Measurements from ENCODE around the gene IRF4. TPM values are rescaled to one million over a fixed set of nuclear protein-coding genes. Genes with fewer than 3 reads are reported as not detected.

The IRF4 gene
- total RNA-seq, 1 experiment from 2014 or later: 0.72 TPM

DNA sequence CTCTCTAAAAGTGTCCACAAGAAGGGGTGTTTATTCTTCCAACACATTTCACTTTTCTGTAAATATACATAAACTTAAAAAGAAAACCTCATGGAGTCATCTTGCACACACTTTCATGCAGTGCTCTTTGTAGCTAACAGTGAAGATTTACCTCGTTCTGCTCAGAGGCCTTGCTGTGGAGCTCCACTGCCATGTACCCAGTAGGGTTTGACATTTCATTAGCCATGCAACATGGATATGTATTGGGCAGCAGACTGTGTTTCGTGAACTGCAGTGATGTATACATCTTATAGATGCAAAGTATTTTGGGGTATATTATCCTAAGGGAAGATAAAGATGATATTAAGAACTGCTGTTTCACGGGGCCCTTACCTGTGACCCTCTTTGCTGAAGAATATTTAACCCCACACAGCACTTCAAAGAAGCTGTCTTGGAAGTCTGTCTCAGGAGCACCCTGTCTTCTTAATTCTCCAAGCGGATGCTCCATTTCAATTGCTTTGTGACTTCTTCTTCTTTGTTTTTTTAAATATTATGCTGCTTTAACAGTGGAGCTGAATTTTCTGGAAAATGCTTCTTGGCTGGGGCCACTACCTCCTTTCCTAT lies 17.9 kb downstream of the IRF4 start:
- Histone ChIP-seq H3K27me3 (ENCODE audit: control insufficient read depth, insufficient read depth, low read length) (peaks cover 9% of the 10 kb centered on the region; the same call in 1 of the 2 replicates), H3K27ac (ENCODE audit: low read length) (no peak overlapping the region), H3K4me3 (ENCODE audit: low read depth in 2 of 2, low read length in 2 of 2) (no peak overlapping the region), H3K36me3 (ENCODE audit: control insufficient read depth, insufficient read depth, low read length) (no peaks in the 10 kb centered on the region), H3K9me3 (ENCODE audit: control insufficient read depth, insufficient read depth, low read depth, low read length) (0 out of 2 replicates have a peak, but pooled peaks cover 3% of the 10 kb centered on the region), H3K4me1 (ENCODE audit: control insufficient read depth, insufficient read depth, low read length) (no peaks in the 10 kb centered on the region)
- BruUV-seq (replicated peaks): no TSS peak
- TF ChIP-seq TCF7L2 (IDR thresholded peaks at IDR 0.05; ENCODE audit: low read depth, low read length) (no peak), SIN3A (IDR thresholded peaks at IDR 0.05; ENCODE audit: borderline replicate concordance, insufficient read depth, low read depth, low read length) (no peak), POLR2AphosphoS5 (IDR thresholded peaks at IDR 0.05; ENCODE audit: low read depth, low read length) (no peak)
- TF ChIP-seq, protein P1, sequence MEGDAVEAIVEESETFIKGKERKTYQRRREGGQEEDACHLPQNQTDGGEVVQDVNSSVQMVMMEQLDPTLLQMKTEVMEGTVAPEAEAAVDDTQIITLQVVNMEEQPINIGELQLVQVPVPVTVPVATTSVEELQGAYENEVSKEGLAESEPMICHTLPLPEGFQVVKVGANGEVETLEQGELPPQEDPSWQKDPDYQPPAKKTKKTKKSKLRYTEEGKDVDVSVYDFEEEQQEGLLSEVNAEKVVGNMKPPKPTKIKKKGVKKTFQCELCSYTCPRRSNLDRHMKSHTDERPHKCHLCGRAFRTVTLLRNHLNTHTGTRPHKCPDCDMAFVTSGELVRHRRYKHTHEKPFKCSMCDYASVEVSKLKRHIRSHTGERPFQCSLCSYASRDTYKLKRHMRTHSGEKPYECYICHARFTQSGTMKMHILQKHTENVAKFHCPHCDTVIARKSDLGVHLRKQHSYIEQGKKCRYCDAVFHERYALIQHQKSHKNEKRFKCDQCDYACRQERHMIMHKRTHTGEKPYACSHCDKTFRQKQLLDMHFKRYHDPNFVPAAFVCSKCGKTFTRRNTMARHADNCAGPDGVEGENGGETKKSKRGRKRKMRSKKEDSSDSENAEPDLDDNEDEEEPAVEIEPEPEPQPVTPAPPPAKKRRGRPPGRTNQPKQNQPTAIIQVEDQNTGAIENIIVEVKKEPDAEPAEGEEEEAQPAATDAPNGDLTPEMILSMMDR (IDR thresholded peaks at IDR 0.05): no peak
- TF ChIP-seq, protein P2, sequence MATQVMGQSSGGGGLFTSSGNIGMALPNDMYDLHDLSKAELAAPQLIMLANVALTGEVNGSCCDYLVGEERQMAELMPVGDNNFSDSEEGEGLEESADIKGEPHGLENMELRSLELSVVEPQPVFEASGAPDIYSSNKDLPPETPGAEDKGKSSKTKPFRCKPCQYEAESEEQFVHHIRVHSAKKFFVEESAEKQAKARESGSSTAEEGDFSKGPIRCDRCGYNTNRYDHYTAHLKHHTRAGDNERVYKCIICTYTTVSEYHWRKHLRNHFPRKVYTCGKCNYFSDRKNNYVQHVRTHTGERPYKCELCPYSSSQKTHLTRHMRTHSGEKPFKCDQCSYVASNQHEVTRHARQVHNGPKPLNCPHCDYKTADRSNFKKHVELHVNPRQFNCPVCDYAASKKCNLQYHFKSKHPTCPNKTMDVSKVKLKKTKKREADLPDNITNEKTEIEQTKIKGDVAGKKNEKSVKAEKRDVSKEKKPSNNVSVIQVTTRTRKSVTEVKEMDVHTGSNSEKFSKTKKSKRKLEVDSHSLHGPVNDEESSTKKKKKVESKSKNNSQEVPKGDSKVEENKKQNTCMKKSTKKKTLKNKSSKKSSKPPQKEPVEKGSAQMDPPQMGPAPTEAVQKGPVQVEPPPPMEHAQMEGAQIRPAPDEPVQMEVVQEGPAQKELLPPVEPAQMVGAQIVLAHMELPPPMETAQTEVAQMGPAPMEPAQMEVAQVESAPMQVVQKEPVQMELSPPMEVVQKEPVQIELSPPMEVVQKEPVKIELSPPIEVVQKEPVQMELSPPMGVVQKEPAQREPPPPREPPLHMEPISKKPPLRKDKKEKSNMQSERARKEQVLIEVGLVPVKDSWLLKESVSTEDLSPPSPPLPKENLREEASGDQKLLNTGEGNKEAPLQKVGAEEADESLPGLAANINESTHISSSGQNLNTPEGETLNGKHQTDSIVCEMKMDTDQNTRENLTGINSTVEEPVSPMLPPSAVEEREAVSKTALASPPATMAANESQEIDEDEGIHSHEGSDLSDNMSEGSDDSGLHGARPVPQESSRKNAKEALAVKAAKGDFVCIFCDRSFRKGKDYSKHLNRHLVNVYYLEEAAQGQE (IDR thresholded peaks at IDR 0.05; ENCODE audit: insufficient read depth in 1 of 2, low read depth in 2 of 2, low read length in 1 of 2): no peak
- in situ Hi-C loops (cut with HindIII; ENCODE audit: low pct_unique_long_range_greater_than_20kb, low sequenced_read_pairs) (no loop called here), intact Hi-C loops (cut with micrococcal nuclease; ENCODE audit: unreplicated experiment) (no loop called here)
- DNase-seq (ENCODE audit: low read depth, low spot score): no peak
- ChIA-PET CTCF (no interaction called here), POLR2A (no interaction called here)
- no peak for ATAC-seq

DNA sequence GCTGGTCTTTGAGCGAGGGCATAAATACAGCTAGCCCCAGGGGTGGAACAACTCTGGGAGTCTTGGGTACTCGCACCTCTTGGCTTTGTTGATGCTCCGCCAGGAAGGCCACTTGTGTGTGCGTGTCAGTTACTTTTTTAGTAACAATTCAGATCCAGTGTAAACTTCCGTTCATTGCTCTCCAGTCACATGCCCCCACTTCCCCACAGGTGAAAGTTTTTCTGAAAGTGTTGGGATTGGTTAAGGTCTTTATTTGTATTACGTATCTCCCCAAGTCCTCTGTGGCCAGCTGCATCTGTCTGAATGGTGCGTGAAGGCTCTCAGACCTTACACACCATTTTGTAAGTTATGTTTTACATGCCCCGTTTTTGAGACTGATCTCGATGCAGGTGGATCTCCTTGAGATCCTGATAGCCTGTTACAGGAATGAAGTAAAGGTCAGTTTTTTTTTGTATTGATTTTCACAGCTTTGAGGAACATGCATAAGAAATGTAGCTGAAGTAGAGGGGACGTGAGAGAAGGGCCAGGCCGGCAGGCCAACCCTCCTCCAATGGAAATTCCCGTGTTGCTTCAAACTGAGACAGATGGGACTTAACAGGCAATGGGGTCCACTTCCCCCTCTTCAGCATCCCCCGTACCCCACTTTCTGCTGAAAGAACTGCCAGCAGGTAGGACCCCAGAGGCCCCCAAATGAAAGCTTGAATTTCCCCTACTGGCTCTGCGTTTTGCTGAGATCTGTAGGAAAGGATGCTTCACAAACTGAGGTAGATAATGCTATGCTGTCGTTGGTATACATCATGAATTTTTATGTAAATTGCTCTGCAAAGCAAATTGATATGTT lies 19.2 kb downstream of the IRF4 start:
- H3K9me3 ChIP-seq (ENCODE audit: control insufficient read depth, insufficient read depth, low read depth, low read length): no peaks in the 10 kb centered on the region
- no peak for ATAC-seq
- no TSS peak for BruUV-seq (replicated peaks)
- POLR2A ChIA-PET: no interaction called here
- no peaks in the 10 kb centered on the region for H3K36me3 ChIP-seq (ENCODE audit: control insufficient read depth, insufficient read depth, low read length)
- CTCF ChIA-PET: no interaction called here
- peaks cover 9% of the 10 kb centered on the region; the same call in 1 of the 2 replicates for H3K27me3 ChIP-seq (ENCODE audit: control insufficient read depth, insufficient read depth, low read length)
- in situ Hi-C loops (cut with HindIII; ENCODE audit: low pct_unique_long_range_greater_than_20kb, low sequenced_read_pairs): no loop called here
- TF ChIP-seq SIN3A (IDR thresholded peaks at IDR 0.05; ENCODE audit: borderline replicate concordance, insufficient read depth, low read depth, low read length): no peak
- TF ChIP-seq, protein P1 (IDR thresholded peaks at IDR 0.05): no peak
- no peak for TF ChIP-seq POLR2AphosphoS5 (IDR thresholded peaks at IDR 0.05; ENCODE audit: low read depth, low read length)
- no peak for TF ChIP-seq TCF7L2 (IDR thresholded peaks at IDR 0.05; ENCODE audit: low read depth, low read length)
- TF ChIP-seq, protein P2 (IDR thresholded peaks at IDR 0.05; ENCODE audit: insufficient read depth in 1 of 2, low read depth in 2 of 2, low read length in 1 of 2): no peak
- H3K4me3 ChIP-seq (ENCODE audit: low read depth in 2 of 2, low read length in 2 of 2): no peak overlapping the region
- intact Hi-C loops (cut with micrococcal nuclease; ENCODE audit: unreplicated experiment): no loop called here
- no peak for DNase-seq (ENCODE audit: low read depth, low spot score)
- H3K4me1 ChIP-seq (ENCODE audit: control insufficient read depth, insufficient read depth, low read length): no peaks in the 10 kb centered on the region
- H3K27ac ChIP-seq (ENCODE audit: low read length): no peak overlapping the region

All from Panc1 (cell line).